Peyer's patch (tissue), 4 donors: ENCODE results near the gene EDIL3.

Experiments
- CTCF ChIP-seq, 6 experiments: fragments of 450-650 bp in 4 of 6; fragments of 200-600 bp in 2 of 6; sonication (generic) in 1 of 6; IDR thresholded peaks; one replicate each; pipeline ENCODE4 v1.5.1; 2017 to 2019; ENCODE audit warnings: antibody characterized with exemption in 6 of 6, mild to moderate bottlenecking in 3 of 6, moderate library complexity in 1 of 6
- POLR2A ChIP-seq, 2 donors: fragments of 450-650 bp; IDR thresholded peaks; one replicate each; pipeline ENCODE4 v1.5.1; 2017; ENCODE audit warnings: antibody characterized with exemption in 2 of 2, mild to moderate bottlenecking in 2 of 2, moderate library complexity in 2 of 2

- TF ChIP-seq CTCF (IDR thresholded peaks at IDR 0.05) (no peak), POLR2A (IDR thresholded peaks at IDR 0.05) (no peak)
Measured at GRCh38 chr5:84304599-84304998, 80.1 kb downstream of the EDIL3 start.
